Adrenal gland (tissue), 5 donors: ENCODE results near the gene CEBPE.

Source experiments
- CTCF ChIP-seq, 6 experiments: fragments of 450-650 bp in 4 of 6; fragments of 200-600 bp in 2 of 6; sonication (generic) in 1 of 6; IDR thresholded peaks; 1 replicate in 5 of 6; 2 replicates in 1 of 6; pipeline versions ENCODE4 v1.5.1 to v1.8.0; 2016 to 2021; ENCODE audit warnings: antibody characterized with exemption in 6 of 6, mild to moderate bottlenecking in 2 of 6, moderate library complexity in 1 of 6
- POLR2A ChIP-seq, 2 donors: fragments of 450-650 bp; IDR thresholded peaks; one replicate each; pipeline ENCODE4 v1.6.1; 2017; ENCODE audit warnings: antibody characterized with exemption in 2 of 2, mild to moderate bottlenecking in 2 of 2, moderate library complexity in 1 of 2
- donor health status: DM: no; HTN: no; CAD: no.

- TF ChIP-seq CTCF (IDR thresholded peaks at IDR 0.05) (no peak), POLR2A (IDR thresholded peaks at IDR 0.05) (no peak)
Observed at GRCh38 chr14:23093991-23094665, 24.9 kb downstream of the CEBPE start.
